WI38 (cell line): Measurements from ENCODE around the gene NELFB.

Source experiments
- H3K4me3 ChIP-seq: 2 replicates; pipeline ENCODE4 v1.5.1; 2011; ENCODE audit warnings: low read depth, mild to moderate bottlenecking, control low read depth, low read length
- CTCF ChIP-seq: IDR thresholded peaks from 2 replicates; pipeline ENCODE4 v1.5.1; 2012; ENCODE audit warnings: low read depth, mild to moderate bottlenecking, control low read depth, low read length

NELFB gene

GRCh38 chr9:137306850-137307254 is 51.7 kb downstream of the NELFB start:
- TF ChIP-seq CTCF = no peak
- H3K4me3 ChIP-seq = no peak overlapping the region

GRCh38 chr9:137307255-137308056 is 52.3 kb downstream of the NELFB start:
- H3K4me3 ChIP-seq = no peak overlapping the region
- no peak for TF ChIP-seq CTCF

GRCh38 chr9:137308057-137308619 is 53.0 kb downstream of the NELFB start:
- H3K4me3 ChIP-seq = no peak overlapping the region

GRCh38 chr9:137309368-137310188 is 54.5 kb downstream of the NELFB start:
- TF ChIP-seq CTCF = no peak
- H3K4me3 ChIP-seq = no peak overlapping the region

More at GRCh38 chr9:137308057-137308619, 53.0 kb downstream of the NELFB start:
- no peak for TF ChIP-seq CTCF

DNA sequence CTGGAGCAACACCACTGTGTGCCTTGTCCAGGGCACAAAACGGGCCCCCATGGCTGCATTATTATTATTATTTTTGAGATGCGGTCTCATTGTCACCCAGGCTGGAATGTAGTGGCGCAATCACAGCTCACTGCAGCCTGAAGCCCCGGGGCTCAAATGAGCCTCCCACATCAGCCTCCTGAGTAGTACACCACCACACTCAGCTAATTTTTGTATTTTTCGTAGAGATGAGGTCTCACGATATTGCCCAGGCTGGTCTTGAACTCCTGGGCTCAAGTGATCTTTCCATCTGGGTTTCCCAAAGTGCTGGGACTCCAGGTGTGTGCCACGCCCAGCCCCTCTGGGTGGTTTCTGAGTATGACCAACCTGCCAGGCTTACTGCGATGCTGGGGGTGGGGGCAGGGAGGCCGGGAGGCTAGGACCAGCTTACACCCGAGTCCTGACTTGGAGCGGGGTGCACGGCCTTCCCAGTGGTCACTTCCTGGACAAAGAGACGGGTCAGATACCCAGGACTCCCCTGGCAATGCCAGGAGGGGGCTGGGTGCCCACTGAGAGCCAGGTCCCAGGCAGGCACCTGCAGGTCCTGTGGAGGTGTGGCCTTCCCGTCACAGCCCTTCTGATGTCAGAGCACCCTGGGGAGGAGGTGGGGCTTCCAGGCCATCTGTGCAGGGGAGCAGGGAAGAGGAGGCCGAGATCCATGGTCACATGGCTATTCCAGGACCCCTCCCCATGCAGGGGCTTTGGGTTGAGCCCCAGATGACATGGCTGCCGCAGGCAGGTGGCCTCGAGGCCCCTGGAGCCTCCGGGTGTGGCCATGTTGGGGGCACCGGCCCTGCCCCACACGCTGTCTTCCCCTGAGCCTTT is 55.3 kb downstream of the NELFB start:
- no peak for TF ChIP-seq CTCF
- H3K4me3 ChIP-seq = no peak overlapping the region

- TF ChIP-seq CTCF = no peak
- H3K4me3 ChIP-seq = no peak overlapping the region
Measured at GRCh38 chr9:137311171-137311985, 56.3 kb downstream of the NELFB start.
